Limb (tissue), 2 donors: Measurements from ENCODE around the gene RNF130.
"Not testable (repeated sequence)": the region's sequence is repeated elsewhere in the genome, so short reads cannot be mapped to it uniquely, and the experiment has no call there.

ENCODE experiments used
- DNase-seq, 2 donors: peaks; one replicate each; pipeline ENCODE4 v3.0.0-alpha.2; 2016; ENCODE audit errors: extremely low spot score in 2 of 2

Gene RNF130

DNA sequence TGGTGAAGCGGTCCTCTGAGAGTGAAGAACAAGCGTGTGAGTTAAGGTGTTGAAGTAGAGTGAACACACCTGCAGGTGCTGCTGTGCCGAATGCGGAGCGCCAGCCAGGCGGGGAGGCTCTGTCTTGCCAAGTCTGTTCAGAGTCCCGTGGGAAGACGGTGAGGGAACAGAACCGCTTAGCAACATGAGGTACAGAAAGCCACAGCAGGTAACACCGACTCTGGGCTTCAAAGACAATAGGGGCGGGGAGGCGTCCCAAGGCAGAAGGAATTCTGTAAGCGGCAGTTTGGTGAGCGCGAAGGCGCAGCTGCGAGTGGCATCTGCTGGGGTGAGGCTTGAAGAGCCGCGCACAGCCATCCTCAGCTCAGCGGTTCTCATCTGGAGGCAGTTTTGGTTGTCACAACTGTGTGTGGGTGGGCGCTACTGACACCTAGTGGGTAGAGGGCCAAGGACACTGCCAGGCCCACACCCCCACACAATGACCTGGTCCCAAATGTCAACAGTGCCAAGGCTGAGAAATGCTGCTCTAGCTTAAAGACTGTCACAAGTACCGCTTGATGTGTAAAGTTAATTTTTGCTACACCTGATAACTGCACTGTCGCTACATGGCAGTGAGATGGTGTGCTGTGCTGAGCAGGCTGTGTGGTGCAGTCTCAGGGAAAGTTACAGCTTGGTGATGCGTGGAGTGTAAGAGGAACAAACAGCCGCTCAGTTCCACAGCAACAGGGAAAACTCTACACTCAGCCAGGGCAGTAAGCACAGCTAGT, 96.4 kb downstream of the RNF130 start:
- peak; percentile 42 to 58 for DNase-seq

GRCh38 chr5:179974246-179974945, 97.2 kb downstream of the RNF130 start:
- DNase-seq, result no peak

DNA sequence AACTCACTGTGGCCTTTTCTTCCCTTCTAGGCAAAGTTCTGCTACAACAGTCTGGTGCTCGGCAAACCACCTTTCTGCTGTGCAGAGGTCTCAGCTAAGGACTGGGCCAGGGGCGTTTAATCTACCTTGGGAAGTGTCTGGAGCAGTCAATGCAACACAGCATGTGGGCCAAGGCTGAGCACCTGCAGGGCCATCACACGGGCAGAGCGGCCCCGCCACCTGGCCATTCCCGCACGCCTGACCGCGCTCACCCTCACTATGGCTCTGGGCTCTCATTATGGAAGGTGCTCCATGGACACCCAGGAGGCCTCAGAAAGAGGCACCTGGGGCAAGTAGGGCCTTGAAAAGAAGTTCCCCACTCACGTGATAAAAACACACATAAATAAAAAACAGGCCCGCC, 98.2 kb downstream of the RNF130 start:
- no peak for DNase-seq

DNA sequence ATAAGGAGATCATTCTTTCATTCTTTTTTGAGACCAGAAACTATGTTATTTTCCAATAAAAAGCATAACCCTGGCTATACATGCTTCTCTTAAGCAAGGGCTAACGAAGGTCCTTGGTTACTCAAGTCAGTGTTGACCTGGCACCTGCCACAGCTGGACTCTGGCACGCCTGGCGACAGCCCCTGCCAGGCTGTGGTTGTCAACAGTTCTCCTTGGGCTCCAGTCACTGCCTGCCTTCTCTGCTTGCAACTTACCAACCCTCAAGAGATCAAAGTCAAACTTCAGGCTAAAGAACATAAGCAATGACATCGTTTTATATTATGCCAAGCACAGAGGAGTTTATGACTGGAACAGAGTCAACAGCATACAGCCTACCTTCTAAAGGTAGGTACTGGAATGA, 102.4 kb downstream of the RNF130 start:
- DNase-seq, result no peak

DNA sequence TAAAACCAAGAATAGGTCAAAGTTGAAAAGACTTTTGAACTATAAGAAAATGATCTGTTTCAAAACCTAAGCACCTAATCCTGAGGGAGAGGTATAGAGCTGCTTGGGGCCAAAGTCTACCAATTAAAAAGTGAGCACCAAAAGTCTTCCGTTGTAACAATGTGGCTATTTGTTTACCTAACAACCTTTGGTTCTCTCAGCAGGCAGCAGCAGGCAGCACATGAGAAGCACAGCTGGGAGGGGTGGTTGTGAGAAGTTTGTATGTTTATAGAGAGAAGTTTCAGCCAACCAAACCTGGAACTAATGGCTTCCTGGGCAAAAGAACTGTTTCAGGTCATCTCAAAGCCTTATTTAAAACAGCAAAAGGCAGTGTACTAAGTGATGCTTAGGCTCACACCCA, 104.1 kb downstream of the RNF130 start:
- DNase-seq, result no peak

DNA sequence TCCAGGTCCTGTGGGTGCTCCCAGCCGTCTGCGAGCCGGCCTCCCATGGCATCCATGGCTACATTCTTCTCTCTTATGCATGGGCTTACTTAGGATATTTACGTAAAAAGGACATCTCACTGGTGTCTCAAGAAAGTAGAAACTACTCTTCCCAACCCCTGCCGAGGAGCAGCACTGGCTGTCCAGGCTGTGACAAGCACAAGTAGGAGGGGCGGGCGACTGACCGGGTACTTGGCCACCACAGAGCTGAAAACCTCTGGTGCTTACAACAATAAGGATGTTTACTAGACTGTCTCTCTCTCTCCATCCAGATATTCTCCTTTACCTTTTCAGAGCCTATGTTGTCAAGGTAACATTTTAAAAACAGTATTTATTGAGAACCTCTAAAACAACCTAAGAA, 107.5 kb downstream of the RNF130 start:
- DNase-seq, result no peak

DNA sequence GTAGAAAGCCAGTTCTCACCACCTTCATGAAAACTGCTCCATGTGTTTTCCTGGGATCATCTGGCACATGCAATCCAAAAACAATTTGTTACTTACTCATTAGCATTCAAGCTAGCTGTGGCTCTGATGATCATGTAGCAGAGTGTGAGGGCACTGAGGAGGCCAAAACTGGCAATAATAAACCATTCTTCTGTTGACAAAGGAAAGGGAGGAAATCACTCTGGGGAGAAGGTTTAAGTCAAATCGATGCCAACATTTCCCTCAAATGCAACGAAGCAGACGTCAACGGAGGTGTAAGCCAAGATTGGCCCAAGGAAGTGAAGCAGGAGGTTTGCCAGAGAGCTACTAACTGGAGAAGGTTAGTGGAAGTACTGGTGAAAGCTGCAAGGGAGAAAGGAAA, 108.2 kb downstream of the RNF130 start:
- DNase-seq, result no peak

GRCh38 chr5:179960204-179960831, 111.2 kb downstream of the RNF130 start:
- no peak for DNase-seq

DNA sequence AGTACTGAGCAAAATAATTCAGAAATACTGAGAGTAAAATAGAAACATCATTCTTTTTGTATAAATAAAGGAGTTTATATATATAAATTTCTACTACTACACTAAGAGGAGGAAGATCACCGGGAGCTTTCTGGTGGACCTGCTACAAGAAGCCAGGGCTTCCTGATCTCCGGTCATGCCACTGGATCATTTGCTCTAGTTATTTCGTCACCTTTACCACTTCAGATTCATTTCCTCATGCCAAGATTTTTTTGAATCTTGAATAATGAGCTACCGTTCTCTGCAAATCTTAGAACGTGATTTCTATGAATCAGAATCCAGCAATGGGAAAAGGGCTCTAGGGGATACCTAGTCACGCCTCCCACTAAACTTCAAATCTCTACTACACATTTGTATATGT, 111.9 kb downstream of the RNF130 start:
- no peak for DNase-seq

- DNase-seq, result not testable (repeated sequence)
These were observed 112.4 kb downstream of the RNF130 start for GRCh38 chr5:179959118-179959517.

DNA sequence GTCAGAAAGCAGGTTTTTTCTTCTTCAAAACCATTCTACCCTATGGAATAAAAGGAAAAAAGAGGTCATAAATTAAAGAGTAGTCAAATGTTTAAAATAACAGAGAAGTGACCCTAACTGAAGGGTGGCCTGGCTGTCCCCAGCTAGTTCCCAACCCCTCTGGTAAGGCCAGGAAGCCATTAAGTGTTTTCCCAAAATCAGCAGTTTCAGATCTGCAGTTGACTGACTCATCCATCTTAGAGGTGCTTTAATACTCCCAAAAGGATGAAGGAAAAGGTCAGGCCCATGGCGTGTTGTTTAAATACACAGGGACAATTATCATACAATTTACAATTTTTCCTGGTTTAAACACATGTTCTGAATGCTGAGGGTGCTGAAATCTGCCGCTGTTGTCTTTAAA, 115.9 kb downstream of the RNF130 start:
- DNase-seq, result no peak

GRCh38 chr5:179955062-179955461, 116.5 kb downstream of the RNF130 start:
- DNase-seq, result no peak

- DNase-seq, result no peak
These were observed 117.1 kb downstream of the RNF130 start for GRCh38 chr5:179954434-179954833.

GRCh38 chr5:179953987-179954386, 117.6 kb downstream of the RNF130 start:
- DNase-seq, result no peak

GRCh38 chr5:179936976-179937681, 134.4 kb downstream of the RNF130 start:
- no peak for DNase-seq

DNA sequence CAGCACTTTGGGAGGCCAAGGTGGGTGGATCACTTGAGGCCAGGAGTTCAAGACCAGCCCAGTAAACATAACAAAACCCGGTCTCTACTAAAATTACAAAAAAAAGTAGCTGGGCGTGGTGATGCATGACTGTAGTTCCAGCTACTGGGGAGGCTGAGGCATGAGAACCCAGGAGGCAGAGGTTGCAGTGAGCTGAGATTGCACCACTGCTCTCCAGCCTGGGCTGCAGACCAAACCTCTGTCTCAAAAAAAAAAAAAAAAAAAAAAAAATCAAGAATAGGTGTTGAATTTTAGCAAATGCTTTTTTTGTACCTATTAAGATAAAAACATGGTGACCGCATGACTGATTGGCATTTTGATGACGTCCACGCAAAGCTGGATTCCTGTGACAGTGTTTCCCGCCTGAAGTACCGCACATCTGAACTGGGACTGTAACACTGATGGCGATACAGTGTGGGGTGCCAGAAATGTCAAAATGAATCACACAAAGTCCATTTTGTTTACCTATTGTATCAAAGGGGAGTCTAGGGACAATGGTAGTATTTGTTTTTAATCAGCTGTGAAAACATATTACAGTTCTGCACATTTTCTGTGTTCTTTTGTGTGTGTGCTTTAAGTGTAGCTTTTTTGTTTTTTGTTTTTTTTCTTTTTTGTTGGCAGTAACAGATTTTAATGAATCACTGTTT, 140.6 kb downstream of the RNF130 start:
- DNase-seq, result no peak

GRCh38 chr5:179927824-179928223, 143.7 kb downstream of the RNF130 start:
- no peak for DNase-seq

GRCh38 chr5:179926657-179927056, 144.9 kb downstream of the RNF130 start:
- no peak for DNase-seq

- DNase-seq, result no peak
These were observed 148.1 kb downstream of the RNF130 start for GRCh38 chr5:179923436-179923835.

- no peak for DNase-seq
These were observed 151.4 kb downstream of the RNF130 start for GRCh38 chr5:179920175-179920574.

DNA sequence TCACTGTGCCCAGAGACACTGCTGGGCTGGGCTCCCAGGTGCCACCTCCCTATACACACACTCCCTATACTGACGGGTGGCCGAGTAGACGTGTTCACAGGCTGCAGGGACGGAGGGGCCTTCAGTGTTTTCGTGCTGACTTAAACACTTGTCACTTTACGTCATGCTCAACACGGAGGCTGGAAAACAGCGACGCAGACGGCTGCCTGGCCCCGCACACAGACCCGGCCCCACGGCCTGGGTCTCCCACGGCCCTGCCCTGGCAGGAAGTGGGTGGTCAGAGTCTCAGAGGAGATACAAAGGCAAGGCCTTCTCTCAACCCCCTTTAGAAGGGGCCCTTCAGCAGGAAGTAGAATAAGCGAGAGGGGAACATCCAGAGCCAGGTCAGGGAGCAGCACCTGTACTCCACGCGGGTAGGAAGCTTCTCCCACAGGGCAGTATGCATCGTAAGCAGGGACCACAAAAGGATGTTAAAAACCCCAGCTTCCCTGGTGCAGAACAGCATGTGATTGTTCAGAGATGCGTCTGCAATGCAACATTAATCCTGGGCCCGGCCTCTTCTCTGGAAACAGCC, 152.0 kb downstream of the RNF130 start:
- no peak for DNase-seq
